ENCODE data around the gene GMPS. TPM values are rescaled to one million over a fixed set of nuclear protein-coding genes. Genes with fewer than 3 reads are reported as not detected.

Gene GMPS
- total and polyA plus RNA-seq, 9 of the 15 experiments (the other 6 are each of a cell fraction or from before 2014, with no cell fraction given): 73.7 to 282 (median 156) TPM

DNA sequence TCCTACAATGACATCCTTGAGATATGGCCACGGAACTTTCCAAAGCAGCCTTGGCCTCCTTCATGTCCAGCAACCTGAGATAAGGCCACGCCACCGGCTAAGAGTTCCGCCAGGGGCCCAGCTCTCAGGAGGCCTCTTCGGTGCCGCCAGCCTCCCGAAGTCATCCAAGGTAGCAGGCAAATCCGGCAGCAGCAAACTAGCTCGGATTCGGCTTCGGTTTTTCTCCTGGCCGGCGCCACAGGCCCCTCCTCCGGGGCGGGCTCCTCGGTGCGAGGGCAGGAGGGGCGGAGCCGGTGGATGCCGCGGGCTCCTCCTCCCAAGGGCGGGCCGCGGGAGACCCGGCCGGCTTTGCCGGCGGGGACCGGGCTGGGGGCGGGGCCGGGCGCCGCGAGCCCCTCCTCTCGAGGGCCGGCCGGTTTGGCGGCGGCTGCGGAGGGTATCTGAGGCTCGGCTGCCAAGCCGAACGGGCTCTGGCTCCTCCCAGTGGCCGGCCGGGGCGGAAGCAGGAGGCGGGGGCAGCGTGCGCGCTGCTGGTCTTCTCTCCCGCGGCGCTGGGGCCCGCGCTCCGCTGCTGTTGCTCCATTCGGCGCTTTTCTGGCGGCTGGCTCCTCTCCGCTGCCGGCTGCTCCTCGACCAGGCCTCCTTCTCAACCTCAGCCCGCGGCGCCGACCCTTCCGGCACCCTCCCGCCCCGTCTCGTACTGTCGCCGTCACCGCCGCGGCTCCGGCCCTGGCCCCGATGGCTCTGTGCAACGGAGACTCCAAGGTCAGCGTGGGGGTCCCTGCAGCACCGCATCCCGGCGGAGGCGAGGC lies at the start of gene GMPS (continued):
- TF ChIP-seq, protein P1, sequence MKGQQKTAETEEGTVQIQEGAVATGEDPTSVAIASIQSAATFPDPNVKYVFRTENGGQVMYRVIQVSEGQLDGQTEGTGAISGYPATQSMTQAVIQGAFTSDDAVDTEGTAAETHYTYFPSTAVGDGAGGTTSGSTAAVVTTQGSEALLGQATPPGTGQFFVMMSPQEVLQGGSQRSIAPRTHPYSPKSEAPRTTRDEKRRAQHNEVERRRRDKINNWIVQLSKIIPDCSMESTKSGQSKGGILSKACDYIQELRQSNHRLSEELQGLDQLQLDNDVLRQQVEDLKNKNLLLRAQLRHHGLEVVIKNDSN (CRISPR knock-in tag; IDR thresholded peaks at IDR 0.05): no peak; the same call in 1 of the 2 replicates
- TF ChIP-seq ZNF23 (CRISPR knock-in tag; IDR thresholded peaks at IDR 0.05): no peak
- TF ChIP-seq, protein P2, sequence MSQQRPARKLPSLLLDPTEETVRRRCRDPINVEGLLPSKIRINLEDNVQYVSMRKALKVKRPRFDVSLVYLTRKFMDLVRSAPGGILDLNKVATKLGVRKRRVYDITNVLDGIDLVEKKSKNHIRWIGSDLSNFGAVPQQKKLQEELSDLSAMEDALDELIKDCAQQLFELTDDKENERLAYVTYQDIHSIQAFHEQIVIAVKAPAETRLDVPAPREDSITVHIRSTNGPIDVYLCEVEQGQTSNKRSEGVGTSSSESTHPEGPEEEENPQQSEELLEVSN (IDR thresholded peaks at IDR 0.05; ENCODE audit: borderline replicate concordance in 1 of 2, extremely low read depth in 1 of 2, insufficient read depth in 1 of 2, insufficient read length in 1 of 2, low read depth in 1 of 2, low read length in 1 of 2, poor library complexity in 1 of 2, severe bottlenecking in 1 of 2): peak; percentile 55 to 82
- no peak for TF ChIP-seq LEF1 (IDR thresholded peaks at IDR 0.05)
- TF ChIP-seq, protein P3, sequence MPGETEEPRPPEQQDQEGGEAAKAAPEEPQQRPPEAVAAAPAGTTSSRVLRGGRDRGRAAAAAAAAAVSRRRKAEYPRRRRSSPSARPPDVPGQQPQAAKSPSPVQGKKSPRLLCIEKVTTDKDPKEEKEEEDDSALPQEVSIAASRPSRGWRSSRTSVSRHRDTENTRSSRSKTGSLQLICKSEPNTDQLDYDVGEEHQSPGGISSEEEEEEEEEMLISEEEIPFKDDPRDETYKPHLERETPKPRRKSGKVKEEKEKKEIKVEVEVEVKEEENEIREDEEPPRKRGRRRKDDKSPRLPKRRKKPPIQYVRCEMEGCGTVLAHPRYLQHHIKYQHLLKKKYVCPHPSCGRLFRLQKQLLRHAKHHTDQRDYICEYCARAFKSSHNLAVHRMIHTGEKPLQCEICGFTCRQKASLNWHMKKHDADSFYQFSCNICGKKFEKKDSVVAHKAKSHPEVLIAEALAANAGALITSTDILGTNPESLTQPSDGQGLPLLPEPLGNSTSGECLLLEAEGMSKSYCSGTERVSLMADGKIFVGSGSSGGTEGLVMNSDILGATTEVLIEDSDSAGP (CRISPR knock-in tag; IDR thresholded peaks at IDR 0.05): no peak
- no peak for TF ChIP-seq SRSF3 (IDR thresholded peaks at IDR 0.05; ENCODE audit: insufficient read depth, low read length)
- TF ChIP-seq ZBTB1 (CRISPR knock-in tag; IDR thresholded peaks at IDR 0.05; ENCODE audit: borderline replicate concordance, low read depth): peak; percentile 31; the same call in 1 of the 2 replicates
- TF ChIP-seq SREBF2 (CRISPR knock-in tag; IDR thresholded peaks at IDR 0.05): no peak
- TF ChIP-seq TBP (optimal IDR thresholded peaks at IDR 0.05; ENCODE audit: low read depth, low read length): peak; percentile 75
- TF ChIP-seq, protein P4, sequence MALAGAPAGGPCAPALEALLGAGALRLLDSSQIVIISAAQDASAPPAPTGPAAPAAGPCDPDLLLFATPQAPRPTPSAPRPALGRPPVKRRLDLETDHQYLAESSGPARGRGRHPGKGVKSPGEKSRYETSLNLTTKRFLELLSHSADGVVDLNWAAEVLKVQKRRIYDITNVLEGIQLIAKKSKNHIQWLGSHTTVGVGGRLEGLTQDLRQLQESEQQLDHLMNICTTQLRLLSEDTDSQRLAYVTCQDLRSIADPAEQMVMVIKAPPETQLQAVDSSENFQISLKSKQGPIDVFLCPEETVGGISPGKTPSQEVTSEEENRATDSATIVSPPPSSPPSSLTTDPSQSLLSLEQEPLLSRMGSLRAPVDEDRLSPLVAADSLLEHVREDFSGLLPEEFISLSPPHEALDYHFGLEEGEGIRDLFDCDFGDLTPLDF (CRISPR knock-in tag; IDR thresholded peaks at IDR 0.05): peak; percentile 85
- no peak for TF ChIP-seq ZFP1 (CRISPR knock-in tag; IDR thresholded peaks at IDR 0.05)
- TF ChIP-seq, protein P5, sequence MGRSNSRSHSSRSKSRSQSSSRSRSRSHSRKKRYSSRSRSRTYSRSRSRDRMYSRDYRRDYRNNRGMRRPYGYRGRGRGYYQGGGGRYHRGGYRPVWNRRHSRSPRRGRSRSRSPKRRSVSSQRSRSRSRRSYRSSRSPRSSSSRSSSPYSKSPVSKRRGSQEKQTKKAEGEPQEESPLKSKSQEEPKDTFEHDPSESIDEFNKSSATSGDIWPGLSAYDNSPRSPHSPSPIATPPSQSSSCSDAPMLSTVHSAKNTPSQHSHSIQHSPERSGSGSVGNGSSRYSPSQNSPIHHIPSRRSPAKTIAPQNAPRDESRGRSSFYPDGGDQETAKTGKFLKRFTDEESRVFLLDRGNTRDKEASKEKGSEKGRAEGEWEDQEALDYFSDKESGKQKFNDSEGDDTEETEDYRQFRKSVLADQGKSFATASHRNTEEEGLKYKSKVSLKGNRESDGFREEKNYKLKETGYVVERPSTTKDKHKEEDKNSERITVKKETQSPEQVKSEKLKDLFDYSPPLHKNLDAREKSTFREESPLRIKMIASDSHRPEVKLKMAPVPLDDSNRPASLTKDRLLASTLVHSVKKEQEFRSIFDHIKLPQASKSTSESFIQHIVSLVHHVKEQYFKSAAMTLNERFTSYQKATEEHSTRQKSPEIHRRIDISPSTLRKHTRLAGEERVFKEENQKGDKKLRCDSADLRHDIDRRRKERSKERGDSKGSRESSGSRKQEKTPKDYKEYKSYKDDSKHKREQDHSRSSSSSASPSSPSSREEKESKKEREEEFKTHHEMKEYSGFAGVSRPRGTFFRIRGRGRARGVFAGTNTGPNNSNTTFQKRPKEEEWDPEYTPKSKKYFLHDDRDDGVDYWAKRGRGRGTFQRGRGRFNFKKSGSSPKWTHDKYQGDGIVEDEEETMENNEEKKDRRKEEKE (IDR thresholded peaks at IDR 0.05; ENCODE audit: borderline replicate concordance in 1 of 2, control insufficient read depth in 1 of 2, low read depth in 2 of 2, low read length in 1 of 2): no peak
- TF ChIP-seq ZNF3 (CRISPR knock-in tag; IDR thresholded peaks at IDR 0.05): no peak
- no peak for TF ChIP-seq ELF2 (CRISPR knock-in tag; IDR thresholded peaks at IDR 0.05)
- TF ChIP-seq CBX8 (IDR thresholded peaks at IDR 0.05; ENCODE audit: borderline replicate concordance, extremely low read depth, low read depth, low read length, poor library complexity, severe bottlenecking): no peak
- TF ChIP-seq CHD1 (IDR thresholded peaks at IDR 0.05; ENCODE audit: low read length): peak; percentile 13
- no peak for TF ChIP-seq NCOR1 (IDR thresholded peaks at IDR 0.05)
- TF ChIP-seq TRIM24 (IDR thresholded peaks at IDR 0.05): no peak
- TF ChIP-seq HDAC6 (IDR thresholded peaks at IDR 0.05; ENCODE audit: low read depth, low read length): no peak

Data from K562 (cell line).